ENCODE measurements around the gene VKORC1L1.

DNA sequence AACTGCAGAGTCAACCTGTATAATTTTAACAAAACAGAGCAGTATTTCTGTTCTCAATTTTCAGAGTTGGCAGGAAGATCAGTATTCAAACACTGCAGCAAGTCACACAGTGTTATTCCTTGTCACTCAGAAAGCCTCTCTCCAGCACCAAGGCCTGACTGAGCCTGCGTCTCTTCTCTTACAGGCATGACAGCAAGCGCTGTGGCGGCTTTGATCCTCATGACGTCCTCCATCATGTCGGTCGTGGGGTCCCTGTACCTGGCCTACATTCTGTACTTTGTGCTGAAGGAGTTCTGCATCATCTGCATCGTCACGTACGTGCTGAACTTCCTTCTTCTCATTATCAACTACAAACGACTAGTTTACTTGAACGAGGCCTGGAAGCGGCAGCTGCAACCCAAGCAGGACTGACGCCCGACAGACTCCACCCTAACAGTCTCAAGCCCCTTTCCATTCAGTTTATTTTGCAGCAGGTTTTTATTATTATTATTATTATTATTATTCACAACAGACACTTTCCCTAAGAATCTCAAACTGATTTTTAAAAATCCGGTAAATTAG, 81.1 kb downstream of the VKORC1L1 start:
- TF ChIP-seq ZFP3 (CRISPR knock-in tag; IDR thresholded peaks at IDR 0.05) (no peak), CSRNP3 (CRISPR knock-in tag; IDR thresholded peaks at IDR 0.05) (no peak), TOX (CRISPR knock-in tag; IDR thresholded peaks at IDR 0.05; ENCODE audit: borderline replicate concordance) (no peak), ARNTL (CRISPR knock-in tag; IDR thresholded peaks at IDR 0.05; ENCODE audit: borderline replicate concordance, low read depth) (no peak), PPARA (CRISPR knock-in tag; IDR thresholded peaks at IDR 0.05; ENCODE audit: borderline replicate concordance) (no peak), RARB (CRISPR knock-in tag; IDR thresholded peaks at IDR 0.05) (no peak), PATZ1 (CRISPR knock-in tag; IDR thresholded peaks at IDR 0.05; ENCODE audit: borderline replicate concordance) (no peak), GLIS3 (CRISPR knock-in tag; IDR thresholded peaks at IDR 0.05) (no peak)
- TF ChIP-seq, protein P1, sequence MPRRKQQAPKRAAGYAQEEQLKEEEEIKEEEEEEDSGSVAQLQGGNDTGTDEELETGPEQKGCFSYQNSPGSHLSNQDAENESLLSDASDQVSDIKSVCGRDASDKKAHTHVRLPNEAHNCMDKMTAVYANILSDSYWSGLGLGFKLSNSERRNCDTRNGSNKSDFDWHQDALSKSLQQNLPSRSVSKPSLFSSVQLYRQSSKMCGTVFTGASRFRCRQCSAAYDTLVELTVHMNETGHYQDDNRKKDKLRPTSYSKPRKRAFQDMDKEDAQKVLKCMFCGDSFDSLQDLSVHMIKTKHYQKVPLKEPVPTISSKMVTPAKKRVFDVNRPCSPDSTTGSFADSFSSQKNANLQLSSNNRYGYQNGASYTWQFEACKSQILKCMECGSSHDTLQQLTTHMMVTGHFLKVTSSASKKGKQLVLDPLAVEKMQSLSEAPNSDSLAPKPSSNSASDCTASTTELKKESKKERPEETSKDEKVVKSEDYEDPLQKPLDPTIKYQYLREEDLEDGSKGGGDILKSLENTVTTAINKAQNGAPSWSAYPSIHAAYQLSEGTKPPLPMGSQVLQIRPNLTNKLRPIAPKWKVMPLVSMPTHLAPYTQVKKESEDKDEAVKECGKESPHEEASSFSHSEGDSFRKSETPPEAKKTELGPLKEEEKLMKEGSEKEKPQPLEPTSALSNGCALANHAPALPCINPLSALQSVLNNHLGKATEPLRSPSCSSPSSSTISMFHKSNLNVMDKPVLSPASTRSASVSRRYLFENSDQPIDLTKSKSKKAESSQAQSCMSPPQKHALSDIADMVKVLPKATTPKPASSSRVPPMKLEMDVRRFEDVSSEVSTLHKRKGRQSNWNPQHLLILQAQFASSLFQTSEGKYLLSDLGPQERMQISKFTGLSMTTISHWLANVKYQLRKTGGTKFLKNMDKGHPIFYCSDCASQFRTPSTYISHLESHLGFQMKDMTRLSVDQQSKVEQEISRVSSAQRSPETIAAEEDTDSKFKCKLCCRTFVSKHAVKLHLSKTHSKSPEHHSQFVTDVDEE (CRISPR knock-in tag; IDR thresholded peaks at IDR 0.05): no peak

All from SK-N-SH treated with all-trans-retinoic acid at 6 μM for 48 hours (cell line).